GM12891 (cell line): ENCODE data around the gene COL5A2.

Experiments
- POLR2A ChIP-seq: IDR thresholded peaks from 2 replicates; pipeline ENCODE4 v1.6.1; 2011; ENCODE audit warnings: low read depth, low read length, control low read depth
- POLR2AphosphoS5 ChIP-seq: IDR thresholded peaks from 2 replicates; pipeline ENCODE4 v1.6.1; 2011; ENCODE audit warnings: low read depth, low read length, control low read depth

DNA sequence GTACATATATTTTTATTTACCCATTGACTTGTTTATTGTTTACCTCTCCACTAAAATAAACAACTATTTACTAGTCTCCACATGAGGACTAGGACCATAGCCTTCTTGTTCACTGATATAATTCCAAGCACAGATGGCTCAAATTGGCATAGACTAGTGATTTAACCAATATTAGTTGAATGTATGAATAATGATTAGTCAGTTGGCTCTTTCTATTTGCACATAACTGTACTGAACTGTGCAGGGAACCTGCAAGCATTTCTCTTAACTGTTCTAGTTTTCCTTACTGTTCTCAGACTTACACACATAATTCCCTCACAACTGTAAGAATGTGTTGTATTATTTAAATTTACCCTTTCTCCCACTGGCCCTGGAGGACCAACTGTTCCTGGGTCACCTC is 113.5 kb downstream of the COL5A2 start:
- TF ChIP-seq POLR2A: no peak
- no peak for TF ChIP-seq POLR2AphosphoS5
